GM18502 (cell line): ENCODE results near the gene KLHL29.

Experiments
- ATAC-seq: cut with Tn5 transposase; IDR thresholded peaks from one replicate; pipeline ENCODE4 v1.9.1; 2021; ENCODE audit warnings: mild to moderate bottlenecking; ENCODE audit not compliant: unreplicated experiment, poor library complexity

The KLHL29 gene

GRCh38 chr2:23464905-23465537 lies 80.0 kb downstream of the KLHL29 start:
- no peak for ATAC-seq

GRCh38 chr2:23465936-23466335 lies 81.0 kb downstream of the KLHL29 start:
- no peak for ATAC-seq

GRCh38 chr2:23467618-23468017 lies 82.6 kb downstream of the KLHL29 start:
- no peak for ATAC-seq

- ATAC-seq, result no peak
Observed at GRCh38 chr2:23468474-23469141, 83.6 kb downstream of the KLHL29 start.

- ATAC-seq, result no peak
Observed at GRCh38 chr2:23469142-23469540, 84.2 kb downstream of the KLHL29 start.

- ATAC-seq, result no peak
Observed at GRCh38 chr2:23475036-23475435, 90.1 kb downstream of the KLHL29 start.

DNA sequence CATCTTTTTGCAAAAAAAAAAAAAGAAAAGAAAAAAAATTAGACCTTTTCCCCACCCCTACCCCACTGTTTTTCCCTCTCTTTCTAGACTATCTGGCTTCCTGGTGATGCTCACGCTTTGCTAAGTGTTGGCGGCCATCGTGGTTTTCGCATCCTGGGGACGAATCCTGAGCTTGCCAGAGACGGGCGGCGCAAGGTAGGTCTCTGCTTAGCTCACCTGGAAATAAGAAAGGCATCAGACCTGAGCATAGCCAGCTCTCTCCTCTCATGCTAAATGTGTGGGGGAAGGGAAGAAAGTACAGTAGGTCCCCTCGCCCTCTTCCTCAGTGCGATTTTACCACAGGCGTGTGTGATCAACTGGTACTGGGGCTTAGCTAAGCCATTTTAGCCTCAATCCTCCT lies 90.5 kb downstream of the KLHL29 start:
- no peak for ATAC-seq

DNA sequence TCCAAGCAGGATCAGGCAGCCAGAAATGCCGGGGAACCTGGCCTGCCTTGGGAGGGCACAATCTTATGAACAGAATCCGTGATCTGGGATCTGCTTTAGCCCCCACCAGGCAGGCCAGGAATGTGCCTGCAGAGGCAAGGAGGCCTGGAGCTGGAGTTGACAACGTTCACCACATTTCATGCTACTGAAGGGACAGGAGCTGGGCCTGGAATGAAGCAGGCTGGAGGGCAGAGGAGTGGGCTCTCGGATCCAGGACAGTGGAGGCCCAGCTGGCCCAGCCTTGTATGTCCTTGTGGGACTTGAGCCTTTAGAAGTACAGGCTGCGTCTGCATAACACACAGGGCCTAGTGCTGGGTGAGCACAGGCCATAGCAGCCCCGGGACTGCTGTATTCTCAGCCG lies 91.8 kb downstream of the KLHL29 start:
- no peak for ATAC-seq

GRCh38 chr2:23477392-23477791 lies 92.4 kb downstream of the KLHL29 start:
- no peak for ATAC-seq

DNA sequence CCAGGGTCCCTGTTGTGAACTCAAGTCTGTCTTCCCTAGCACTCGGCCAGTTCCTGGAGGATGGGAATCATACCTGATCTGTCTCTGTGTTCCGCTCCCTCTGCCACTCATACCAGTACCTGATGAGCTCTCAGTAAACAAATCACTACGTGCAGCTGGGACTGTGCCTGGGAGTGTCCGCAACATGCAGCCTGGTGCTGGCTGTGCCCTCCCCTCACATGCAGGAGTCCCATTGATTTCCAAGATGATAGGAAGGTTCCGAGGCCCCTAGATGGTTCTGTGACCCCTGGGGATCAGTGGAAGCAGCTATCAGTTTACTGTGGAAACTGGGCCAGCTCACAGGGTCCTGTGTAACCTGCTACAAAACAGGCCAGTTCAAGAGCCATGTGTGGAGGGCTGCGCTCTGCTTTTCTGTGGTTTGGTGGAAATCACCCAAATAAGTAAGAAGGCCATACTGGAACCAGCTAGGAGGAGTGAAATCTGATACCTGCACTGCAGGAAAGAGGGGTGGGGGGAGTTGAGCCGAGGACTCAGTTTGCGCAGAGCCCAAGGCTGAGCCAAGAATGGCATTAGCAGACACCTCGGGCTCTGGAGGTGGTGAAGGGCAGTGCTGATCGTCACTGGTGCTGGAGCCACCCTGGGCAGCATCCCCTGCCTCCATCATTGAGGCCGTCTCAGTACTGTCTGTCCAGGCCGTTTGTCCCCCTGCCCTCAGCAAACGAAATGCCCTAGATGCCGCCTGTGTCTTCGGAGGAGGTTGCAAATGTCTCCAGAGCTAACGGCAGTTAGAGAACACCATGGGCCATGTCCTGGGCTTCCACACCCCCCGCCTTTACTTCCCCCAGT lies 93.3 kb downstream of the KLHL29 start:
- ATAC-seq, result no peak

- ATAC-seq, result no peak
Observed at GRCh38 chr2:23478933-23479683, 94.1 kb downstream of the KLHL29 start.

DNA sequence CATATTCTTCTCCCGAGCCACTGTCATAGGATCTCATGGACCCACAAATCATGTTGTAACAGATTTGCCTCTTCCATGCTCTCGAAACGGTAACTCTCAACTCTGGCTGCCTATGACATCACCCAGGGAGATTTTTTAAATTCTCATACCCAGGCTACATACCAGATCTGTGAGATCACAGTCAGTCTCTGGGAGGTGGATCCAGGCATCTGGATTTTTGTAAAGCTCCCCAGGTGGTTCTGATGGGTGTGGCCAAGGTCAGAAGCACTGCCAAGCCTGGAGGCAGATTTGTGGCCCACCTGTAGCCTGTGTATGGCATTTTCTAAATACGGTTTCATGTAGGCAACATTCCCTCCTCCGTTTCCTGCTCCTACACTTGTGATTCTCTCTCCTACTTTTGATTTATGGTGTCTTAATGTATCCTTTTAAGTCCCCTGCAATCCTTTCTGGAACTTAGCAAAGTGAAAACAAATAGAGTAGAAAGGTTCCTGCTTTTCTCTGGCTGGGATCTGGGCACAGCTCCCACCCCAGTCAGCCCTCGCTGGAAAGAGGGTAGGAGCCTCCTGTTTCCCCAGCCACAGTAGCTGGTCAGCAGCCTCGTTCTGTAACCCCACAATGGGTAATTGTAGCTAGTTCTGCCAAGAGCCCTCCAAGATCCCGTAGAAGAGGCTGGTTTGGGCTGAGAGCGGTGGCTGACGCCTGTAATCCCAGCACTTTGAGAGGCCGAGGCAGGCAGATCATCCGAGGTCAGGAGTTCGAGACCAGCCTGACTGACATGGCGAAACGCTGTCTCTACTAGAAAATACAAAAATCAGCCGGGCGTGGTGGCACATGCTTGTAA lies 96.2 kb downstream of the KLHL29 start:
- ATAC-seq, result no peak

DNA sequence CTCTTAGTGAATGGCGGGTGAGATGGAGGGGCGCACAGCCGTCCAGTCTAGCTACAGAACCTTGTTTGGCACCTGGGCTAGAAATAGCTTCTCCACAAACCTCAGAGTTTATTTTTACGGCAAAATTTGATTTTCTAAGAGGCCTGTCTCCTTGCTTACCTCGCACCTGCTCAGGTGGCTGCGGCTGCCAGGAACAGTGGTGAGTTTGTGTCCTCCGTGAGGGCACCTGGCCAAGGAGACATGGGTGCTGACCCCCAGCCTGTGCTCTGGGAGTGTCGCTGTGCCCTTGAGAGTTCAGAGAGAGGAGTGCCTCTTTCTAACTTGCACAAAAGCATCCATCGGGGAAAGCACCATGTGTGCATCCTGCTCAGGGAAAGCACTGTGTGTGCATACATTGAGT lies 97.2 kb downstream of the KLHL29 start:
- ATAC-seq, result no peak

DNA sequence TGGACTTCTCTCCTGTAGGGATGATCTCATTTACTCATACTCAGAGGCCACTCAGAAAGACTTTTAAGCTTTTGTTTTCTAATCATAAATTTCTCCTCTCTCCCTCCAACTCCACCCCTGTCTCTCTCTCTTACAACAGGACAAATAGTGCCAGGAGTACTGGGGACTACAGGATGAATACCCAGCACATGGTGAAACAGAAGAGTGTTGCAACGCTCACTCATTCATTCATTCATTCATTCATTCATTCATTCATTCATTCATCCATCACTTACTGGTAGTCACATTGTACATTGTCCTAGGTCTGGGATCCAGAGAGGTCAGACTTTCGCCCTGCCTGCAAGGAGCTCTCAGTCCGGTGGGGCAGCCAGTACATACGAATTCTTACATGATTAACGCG lies 97.6 kb downstream of the KLHL29 start:
- ATAC-seq, result no peak

DNA sequence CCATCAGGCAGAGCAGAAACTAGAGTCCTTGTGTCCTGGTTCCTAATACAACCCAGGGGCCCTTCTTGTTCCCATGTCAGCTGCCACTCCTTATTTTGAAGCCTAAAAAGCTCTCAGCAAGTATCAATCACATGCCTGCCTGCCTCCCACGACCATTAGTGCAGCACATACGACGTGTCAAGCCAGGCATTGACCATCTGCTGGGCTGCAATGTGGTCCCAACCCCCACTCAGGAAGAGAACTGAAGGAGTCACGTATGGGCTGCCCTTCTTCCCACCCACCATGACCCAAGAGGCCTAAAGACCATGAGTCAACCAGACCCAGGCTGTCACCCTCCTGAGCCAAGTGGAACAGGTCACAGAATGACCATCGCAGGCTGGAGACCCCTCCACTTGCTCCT lies 98.8 kb downstream of the KLHL29 start:
- ATAC-seq, result no peak

DNA sequence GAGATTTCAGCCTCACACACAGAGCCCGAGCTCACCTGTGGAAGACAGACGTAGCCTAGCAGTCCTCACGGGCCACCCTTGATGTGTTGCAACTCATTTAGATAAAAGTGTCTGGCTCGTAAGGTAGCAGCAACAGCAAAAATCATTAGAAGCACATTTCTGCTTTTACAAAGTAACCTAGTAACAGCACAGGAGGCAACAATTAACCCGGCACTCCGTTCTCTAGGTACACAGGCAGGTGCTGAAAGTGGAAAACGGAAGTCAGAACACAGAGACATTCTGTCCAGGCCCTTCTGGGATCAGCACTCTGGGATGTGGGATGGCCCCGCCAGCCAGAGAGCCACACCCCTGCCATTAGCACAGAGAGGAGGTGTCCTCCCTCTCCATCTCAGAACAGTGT lies 99.3 kb downstream of the KLHL29 start:
- no peak for ATAC-seq

DNA sequence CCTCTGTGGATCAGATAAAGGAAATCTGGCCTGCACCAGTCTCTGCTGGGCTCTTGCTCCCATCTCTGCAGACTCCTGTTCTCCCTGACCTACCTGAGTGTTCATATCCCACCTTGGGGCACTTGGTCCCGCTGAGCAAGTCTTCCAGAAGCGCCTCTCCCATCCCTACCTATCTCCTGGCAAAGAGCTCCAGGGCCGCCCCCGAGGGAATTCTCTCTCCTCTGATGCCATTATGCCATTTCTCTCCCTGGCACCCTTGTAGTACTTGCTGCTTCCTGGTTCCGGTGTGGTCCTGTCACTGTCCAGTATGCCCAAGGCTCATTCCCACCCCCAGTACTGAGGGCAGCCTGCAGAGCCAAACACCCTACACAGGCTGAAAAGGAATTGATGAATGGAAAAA lies 99.8 kb downstream of the KLHL29 start:
- no peak for ATAC-seq

DNA sequence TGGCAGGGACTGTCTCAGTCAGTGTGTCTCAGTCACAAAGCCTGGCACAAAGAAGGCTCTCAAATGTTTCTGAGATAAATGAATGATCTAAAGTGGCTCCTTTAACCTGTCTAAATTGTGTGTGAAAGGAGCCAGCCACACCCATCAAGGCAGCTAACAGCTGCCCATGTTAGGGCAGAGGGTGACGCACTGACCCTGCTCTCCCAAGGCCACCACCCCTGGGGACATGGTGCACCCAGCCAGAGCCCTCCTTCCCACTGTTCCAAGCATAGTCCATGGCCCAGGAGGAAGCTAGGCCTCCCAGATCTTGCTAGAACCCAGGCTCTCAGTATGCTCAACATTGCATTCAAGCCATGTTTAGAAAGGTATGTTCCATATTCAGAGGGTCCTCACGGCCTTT lies 100.3 kb downstream of the KLHL29 start:
- ATAC-seq, result no peak

GRCh38 chr2:23485841-23486683 lies 101.1 kb downstream of the KLHL29 start:
- ATAC-seq, result no peak
